Urothelium cell line (cell line): ENCODE measurements around the gene ZNF778.
"Not testable (repeated sequence)": the region's sequence is repeated elsewhere in the genome, so short reads cannot be mapped to it uniquely, and the experiment has no call there.

Experiments
- DNase-seq: peaks from one replicate; pipeline ENCODE4 v3.0.0; 2011; ENCODE audit warnings: low spot score, mixed read lengths
- FAIRE-seq: peaks from 2 replicates; lab custom pipeline; 2011; peaks lifted over from hg19 to GRCh38; lab: Jason Lieb, UNC

The ZNF778 gene

DNA sequence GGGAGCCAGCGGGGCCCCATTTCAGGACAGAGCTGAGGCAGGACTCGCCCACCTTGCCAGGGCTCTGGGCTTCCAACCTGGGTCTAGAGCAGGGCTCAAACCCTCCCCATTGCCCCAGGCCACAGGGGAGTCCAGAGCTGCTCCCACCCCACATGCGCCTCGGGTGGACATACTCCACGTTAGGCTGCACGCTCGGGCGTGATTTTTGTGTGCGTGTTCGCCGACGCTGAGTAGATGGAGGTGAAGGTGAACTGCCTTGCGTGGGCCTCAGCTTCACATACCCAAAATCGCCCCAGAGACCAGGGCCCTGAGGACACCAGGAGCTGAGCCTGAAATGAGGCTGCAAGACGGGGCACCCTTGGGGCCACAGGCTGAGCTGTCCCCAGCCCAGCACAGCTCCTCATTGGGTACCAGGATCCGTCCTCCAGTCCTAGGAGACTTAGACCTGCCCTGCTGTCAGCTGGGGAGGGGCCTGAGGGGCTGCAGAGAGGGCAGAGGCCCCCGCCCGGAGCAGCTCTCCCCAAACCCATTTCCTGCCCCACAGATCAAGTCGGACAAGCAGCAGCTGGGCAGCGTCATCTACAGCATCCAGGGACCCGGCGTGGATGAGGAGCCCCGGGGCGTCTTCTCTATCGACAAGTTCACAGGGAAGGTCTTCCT is 37.7 kb upstream of the ZNF778 start:
- FAIRE-seq = no peak
- no peak for DNase-seq

- DNase-seq (no peak), FAIRE-seq (no peak)
These were observed 34.0 kb upstream of the ZNF778 start for GRCh38 chr16:89183463-89183862.

- DNase-seq = no peak
- FAIRE-seq = no peak
These were observed 33.4 kb upstream of the ZNF778 start for GRCh38 chr16:89183975-89184676.

DNA sequence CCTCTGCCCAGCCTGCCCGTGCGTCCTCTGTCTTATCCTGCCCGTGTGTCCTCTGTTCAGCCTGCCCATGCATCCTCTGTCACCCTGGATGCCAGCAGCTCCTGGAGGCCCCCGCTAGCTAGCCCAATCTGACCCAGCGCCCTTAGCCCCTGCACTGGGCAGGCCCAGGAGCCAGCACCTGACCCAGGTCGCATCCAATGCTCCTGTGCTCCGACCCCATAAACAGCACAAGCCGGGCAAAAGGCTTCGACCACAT is 32.9 kb upstream of the ZNF778 start:
- FAIRE-seq (no peak), DNase-seq (no peak)

DNA sequence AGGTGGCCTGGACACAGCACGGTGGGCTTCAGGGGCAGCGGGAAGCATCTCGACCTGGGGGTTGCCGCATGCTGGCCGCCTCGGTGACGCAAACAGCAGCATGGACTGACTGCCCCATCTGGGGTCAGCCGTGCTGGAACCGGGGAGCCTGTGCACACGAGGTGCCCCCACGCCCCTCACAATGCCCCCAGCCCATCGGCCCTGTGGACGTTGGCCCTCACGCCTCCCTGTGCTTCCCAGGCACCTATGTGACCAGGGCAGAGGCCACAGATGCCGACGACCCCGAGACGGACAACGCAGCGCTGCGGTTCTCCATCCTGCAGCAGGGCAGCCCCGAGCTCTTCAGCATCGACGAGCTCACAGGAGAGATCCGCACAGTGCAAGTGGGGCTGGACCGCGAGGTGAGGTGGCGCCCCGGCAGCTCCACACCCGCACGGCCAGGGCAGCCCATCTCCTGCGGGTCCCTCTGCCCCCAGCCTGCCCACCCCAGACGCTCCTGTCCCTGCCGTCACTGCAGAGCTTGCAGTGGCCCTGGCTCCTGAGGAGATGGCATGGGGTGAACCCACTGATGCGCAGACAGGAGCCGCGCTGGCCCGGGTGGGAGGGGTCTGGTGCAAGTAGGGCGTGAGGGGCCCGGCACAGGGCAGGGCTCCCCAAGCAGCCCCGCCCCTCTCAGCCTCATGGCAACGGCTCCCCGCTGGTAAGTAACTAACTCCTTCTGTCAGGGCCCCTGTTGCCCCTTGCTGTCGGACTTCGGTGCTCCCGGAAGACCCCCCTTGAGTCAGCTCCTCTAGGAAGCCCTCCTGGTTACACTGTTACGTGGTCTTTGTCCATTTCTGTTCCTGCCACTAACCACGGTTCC is 32.3 kb upstream of the ZNF778 start:
- no peak for FAIRE-seq
- DNase-seq = no peak

DNA sequence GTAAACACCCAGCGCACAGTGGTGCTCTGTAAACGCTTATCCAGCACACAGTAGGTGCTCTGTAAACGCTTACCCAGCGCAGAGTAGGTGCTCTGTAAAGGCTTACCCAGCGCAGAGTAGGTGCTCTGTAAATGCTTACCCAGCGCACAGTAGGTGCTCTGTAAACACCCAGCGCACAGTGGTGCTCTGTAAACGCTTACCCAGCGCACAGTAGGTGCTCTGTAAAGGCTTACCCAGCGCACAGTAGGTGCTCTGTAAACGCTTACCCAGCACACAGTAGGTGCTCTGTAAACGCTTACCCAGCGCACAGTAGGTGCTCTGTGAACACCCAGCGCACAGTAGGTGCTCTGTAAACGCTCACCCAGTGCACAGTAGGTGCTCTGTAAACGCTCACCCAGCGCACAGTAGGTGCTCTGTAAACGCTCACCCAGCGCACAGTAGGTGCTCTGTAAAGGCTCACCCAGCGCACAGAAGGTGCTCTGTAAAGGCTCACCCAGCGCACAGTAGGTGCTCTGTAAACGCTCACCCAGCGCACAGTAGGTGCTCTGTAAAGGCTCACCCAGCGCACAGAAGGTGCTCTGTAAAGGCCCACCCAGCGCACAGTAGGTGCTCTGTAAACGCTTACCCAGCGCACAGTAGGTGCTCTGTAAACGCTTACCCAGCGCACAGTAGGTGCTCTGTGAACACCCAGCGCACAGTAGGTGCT is 31.5 kb upstream of the ZNF778 start:
- DNase-seq, FAIRE-seq: not testable (repeated sequence)

DNA sequence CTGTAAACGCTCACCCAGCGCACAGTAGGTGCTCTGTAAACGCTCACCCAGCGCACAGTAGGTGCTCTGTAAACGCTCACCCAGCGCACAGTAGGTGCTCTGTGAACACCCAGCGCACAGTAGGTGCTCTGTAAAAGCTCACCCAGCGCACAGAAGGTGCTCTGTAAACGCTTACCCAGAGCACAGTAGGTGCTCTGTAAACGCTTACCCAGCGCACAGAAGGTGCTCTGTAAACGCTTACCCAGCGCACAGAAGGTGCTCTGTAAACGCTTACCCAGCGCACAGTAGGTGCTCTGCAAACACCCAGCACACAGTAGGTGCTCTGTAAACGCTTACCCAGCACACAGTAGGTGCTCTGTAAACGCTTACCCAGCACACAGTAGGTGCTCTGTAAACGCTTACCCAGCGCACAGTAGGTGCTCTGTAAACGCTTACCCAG is 30.9 kb upstream of the ZNF778 start:
- FAIRE-seq, DNase-seq: not testable (repeated sequence)

DNA sequence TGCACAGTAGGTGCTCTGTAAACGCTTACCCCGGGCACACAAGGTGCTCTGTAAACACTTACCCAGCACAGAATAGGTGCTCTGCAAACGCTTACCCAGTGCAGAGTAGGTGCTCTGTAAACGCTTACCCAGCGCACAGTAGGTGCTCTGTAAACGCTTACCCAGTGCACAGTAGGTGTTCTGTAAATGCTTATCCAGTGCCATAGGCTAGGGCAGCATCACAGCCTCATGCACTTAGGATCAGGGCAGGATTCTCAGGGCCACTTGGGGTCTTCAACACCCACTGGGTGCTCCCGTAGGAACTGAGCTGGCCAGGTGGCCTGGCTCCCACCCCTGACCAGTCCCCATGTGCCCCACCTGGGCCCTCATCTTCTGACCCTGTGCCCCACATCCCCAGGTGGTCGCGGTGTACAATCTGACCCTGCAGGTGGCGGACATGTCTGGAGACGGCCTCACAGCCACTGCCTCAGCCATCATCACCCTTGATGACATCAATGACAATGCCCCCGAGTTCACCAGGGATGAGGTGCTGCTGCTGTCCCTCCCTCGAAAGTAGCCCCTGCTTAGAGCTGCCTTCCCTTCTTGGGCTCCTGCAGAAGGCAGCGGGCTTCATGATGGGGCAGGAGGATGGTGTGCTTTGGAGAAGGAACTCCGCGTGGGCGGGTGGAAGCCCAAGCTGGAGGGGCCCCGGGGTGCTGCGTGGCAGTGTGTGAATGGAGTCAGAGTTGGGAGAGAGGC is 30.3 kb upstream of the ZNF778 start:
- DNase-seq (no peak), FAIRE-seq (peak; percentile 46)

DNA sequence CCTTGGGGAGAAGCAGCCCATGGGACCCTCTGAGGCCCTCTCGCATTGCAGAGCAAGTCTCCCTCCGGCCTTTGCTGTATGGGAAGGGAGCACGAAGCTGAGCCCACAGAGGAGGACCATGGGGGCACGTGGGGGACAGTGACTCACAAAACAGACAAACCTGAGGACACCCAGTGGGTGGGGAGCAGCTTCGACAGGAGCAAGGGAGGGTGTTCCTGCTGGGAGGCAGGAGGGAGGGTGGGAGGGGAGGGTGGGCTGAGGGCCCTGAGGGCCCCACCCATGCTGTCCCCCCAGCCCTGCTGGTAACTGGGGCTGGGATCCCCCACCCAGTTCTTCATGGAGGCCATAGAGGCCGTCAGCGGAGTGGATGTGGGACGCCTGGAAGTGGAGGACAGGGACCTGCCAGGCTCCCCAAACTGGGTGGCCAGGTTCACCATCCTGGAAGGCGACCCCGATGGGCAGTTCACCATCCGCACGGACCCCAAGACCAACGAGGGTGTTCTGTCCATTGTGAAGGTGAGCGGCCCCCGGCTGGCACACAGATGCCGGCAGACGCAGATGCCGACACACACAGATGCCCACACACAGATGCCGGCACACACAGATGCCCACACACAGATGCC is 29.6 kb upstream of the ZNF778 start:
- no peak for FAIRE-seq

GRCh38 chr16:89188471-89189357 is 28.8 kb upstream of the ZNF778 start:
- DNase-seq, FAIRE-seq: not testable (repeated sequence)

More for the DNA sequence above, 29.6 kb upstream of the ZNF778 start:
- no peak for DNase-seq

- DNase-seq (no peak), FAIRE-seq (no peak)
These were observed 28.0 kb upstream of the ZNF778 start for GRCh38 chr16:89189358-89190025.

DNA sequence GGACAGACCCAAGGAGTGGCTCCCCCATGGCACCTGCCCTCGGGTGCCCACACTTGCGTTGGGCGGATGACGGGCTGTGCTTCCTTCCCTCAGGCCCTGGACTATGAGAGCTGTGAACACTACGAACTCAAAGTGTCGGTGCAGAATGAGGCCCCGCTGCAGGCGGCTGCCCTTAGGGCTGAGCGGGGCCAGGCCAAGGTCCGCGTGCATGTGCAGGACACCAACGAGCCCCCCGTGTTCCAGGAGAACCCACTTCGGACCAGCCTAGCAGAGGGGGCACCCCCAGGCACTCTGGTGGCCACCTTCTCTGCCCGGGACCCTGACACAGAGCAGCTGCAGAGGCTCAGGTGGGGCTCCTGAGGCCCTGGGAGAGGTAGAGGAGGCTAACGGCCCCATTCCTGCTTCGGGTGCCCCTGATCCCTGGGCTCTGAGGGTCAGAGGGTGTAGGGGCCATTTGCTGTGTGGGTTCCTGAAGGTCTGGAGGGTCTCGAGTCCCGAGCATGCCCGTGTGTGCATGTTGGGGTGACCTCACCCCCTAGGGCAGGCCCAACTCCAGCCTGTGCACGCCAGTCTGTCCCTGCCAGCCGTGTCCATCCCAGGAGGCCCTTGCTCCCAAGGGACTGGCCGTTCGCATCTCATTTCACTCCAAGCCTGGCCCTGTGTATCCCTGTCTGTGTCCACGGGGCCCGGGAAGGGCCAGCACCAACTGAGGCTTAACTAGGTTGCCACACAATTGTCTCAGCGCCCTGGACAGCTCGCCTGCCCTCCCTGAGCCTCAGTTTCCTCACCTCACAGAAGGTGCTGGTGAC is 27.1 kb upstream of the ZNF778 start:
- DNase-seq = no peak
- no peak for FAIRE-seq

DNA sequence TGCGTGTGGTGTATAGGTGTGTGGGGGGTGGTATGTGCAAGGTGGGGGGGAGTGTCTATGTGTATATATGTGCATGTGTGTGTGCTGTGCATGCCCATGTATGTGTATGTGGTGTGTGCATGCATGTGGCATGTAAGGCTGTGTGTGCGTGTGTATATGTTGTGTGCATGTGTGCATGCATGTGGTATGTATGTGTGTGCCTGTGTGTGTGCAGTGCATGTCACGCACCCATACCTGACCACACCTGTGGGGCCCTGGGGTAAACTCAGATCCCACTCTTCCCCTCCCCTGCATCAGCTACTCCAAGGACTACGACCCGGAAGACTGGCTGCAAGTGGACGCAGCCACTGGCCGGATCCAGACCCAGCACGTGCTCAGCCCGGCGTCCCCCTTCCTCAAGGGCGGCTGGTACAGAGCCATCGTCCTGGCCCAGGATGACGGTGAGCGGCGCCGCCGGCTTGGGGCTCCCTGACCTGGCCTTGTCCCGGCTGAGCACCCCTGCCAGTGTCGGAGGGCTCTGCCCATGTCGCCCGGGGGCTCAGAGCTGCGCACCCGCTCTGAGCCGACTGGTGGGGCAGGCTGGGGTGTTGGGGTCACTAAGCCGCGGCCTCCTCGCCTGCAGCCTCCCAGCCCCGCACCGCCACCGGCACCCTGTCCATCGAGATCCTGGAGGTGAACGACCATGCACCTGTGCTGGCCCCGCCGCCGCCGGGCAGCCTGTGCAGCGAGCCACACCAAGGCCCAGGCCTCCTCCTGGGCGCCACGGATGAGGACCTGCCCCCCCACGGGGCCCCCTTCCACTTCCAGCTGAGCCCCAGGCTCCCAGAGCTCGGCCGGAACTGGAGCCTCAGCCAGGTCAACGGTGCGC is 26.2 kb upstream of the ZNF778 start:
- no peak for FAIRE-seq

DNA sequence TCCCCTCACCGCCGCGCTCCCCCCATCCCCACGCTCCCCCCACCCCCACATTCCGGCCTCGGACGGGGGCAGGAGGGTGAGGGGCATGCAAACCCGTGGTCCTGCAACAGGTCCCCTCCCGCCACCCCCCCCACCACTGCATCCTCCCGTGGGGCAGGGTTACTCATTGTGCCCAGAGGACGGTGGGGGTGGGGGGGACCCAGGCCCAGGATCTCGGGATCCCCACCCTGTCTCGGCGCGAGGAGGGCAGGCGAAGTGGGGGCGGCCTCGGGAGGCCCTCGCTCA is 25.7 kb upstream of the ZNF778 start:
- DNase-seq (no peak), FAIRE-seq (no peak)

More for the DNA sequence above, 26.2 kb upstream of the ZNF778 start:
- DNase-seq = no peak

DNA sequence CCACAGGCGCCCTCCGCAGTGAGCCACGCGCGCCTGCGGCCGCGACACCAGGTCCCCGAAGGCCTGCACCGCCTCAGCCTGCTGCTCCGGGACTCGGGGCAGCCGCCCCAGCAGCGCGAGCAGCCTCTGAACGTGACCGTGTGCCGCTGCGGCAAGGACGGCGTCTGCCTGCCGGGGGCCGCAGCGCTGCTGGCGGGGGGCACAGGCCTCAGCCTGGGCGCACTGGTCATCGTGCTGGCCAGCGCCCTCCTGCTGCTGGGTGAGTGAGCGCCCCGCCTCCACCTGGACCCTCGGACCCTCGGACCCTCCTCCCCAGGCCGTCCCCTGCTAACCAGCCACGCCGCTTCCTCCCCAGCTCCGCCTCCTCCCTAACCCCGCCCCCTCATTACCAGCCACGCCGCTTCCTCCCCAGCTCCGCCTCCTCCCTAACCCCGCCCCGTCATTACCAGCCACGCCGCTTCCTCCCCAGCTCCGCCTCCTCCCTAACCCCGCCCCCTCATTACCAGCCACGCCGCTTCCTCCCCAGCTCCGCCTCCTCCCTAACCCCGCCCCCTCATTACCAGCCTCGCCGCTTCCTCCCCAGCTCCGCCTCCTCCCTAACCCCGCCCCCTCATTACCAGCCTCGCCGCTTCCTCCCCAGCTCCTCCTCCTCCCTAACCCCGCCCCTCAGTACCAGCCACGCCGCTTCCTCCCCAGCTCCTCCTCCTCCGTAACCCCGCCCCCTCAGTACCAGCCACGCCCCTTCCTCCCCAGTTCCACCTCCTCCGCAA is 25.1 kb upstream of the ZNF778 start:
- not testable (repeated sequence) for FAIRE-seq
- peak; percentile 66 for DNase-seq

- DNase-seq (peak; percentile 79), FAIRE-seq (peak; percentile 93)
These were observed 24.4 kb upstream of the ZNF778 start for GRCh38 chr16:89192956-89193575.
